Activated CD4-positive, alpha-beta T cell treated with anti-CD3 and anti-CD28 coated beads, Interleukin-2, amount 10 ng/mL, durations not matched to agents 24 days and 14 days (primary cell): ENCODE data around the gene GHITM. TPM values are rescaled to one million over a fixed set of nuclear protein-coding genes. Genes with fewer than 3 reads are reported as not detected.
A peak's percentile ranks its signal among the peaks of the same experiment; 100 is the strongest.

Experiments
- DNase-seq: peaks from one replicate; pipeline ENCODE4 v3.0.0; 2022
- H3K27ac Mint-ChIP-seq: one replicate; pipeline ENCODE4 v1.8.0; 2022; ENCODE audit warnings: mild to moderate bottlenecking, mixed read lengths
- H3K27me3 Mint-ChIP-seq: one replicate; pipeline ENCODE4 v1.8.0; 2022; ENCODE audit warnings: mixed read lengths
- H3K36me3 Mint-ChIP-seq: one replicate; pipeline ENCODE4 v1.8.0; 2022; ENCODE audit warnings: low read depth, mild to moderate bottlenecking, mixed read lengths
- H3K4me1 Mint-ChIP-seq: one replicate; pipeline ENCODE4 v1.8.0; 2021; ENCODE audit warnings: mixed read lengths
- H3K4me3 Mint-ChIP-seq: one replicate; pipeline ENCODE4 v1.8.0; 2022; ENCODE audit warnings: mild to moderate bottlenecking, moderate library complexity, mixed read lengths
- H3K9me3 Mint-ChIP-seq: one replicate; pipeline ENCODE4 v1.8.0; 2021; ENCODE audit warnings: mixed read lengths
- intact Hi-C: fragments of 100-400 bp; cut with micrococcal nuclease; formaldehyde crosslinking; loops from one replicate; pipeline ENCODE4 v1.15.1; 2023
- total RNA-seq: library from RNA; stranded (reverse); gene quantifications from 2 replicates; pipeline ENCODE4 v1.2.3, GENCODE V29; 2022

The GHITM gene
- total RNA-seq, 1 donor from 2014 or later: 145 TPM

GRCh38 chr10:84194424-84195043 lies 55.2 kb downstream of the GHITM start, which contains the start of gene CDHR1:
TSS of gene CDHR1 (plus strand) at chr10:84194537. CDS start at chr10:84194761, 224 bp downstream.
- peak; percentile 79 for DNase-seq
- H3K4me1 Mint-ChIP-seq: peaks cover 7% of the 10 kb centered on the region
- H3K36me3 Mint-ChIP-seq: no peaks in the 10 kb centered on the region
- H3K27me3 Mint-ChIP-seq: peaks cover 52% of the 10 kb centered on the region
- no peaks in the 10 kb centered on the region for H3K9me3 Mint-ChIP-seq
- peak within 1 kb of the TSS; percentile 44 for H3K4me3 Mint-ChIP-seq
- no peak within 1 kb of the TSS for H3K27ac Mint-ChIP-seq
- intact Hi-C loops: no loop called here

GRCh38 chr10:84195044-84195830 lies 55.9 kb downstream of the GHITM start:
- no peaks in the 10 kb centered on the region for H3K9me3 Mint-ChIP-seq
- H3K27me3 Mint-ChIP-seq: peaks cover 54% of the 10 kb centered on the region
- DNase-seq: no peak
- H3K36me3 Mint-ChIP-seq: no peaks in the 10 kb centered on the region
- peaks cover 7% of the 10 kb centered on the region for H3K4me1 Mint-ChIP-seq
- H3K27ac Mint-ChIP-seq: no peak overlapping the region
- intact Hi-C loops: no loop called here
- H3K4me3 Mint-ChIP-seq: peak overlapping the region; percentile 44

- no peak for DNase-seq
- Mint-ChIP-seq H3K36me3 (no peaks in the 10 kb centered on the region), H3K9me3 (no peaks in the 10 kb centered on the region), H3K27me3 (peaks cover 56% of the 10 kb centered on the region), H3K4me3 (no peak overlapping the region), H3K27ac (no peak overlapping the region), H3K4me1 (peaks cover 5% of the 10 kb centered on the region)
- intact Hi-C loops: no loop called here
These were observed 56.8 kb downstream of the GHITM start for GRCh38 chr10:84196083-84196482.

- DNase-seq: no peak
- H3K27me3 Mint-ChIP-seq: peaks cover 52% of the 10 kb centered on the region
- no peak overlapping the region for H3K27ac Mint-ChIP-seq
- H3K4me3 Mint-ChIP-seq: no peak overlapping the region
- intact Hi-C loops: no loop called here
- no peaks in the 10 kb centered on the region for H3K4me1 Mint-ChIP-seq
- H3K36me3 Mint-ChIP-seq: no peaks in the 10 kb centered on the region
- H3K9me3 Mint-ChIP-seq: no peaks in the 10 kb centered on the region
These were observed 57.6 kb downstream of the GHITM start for GRCh38 chr10:84196941-84197340.

- H3K36me3 Mint-ChIP-seq: no peaks in the 10 kb centered on the region
- intact Hi-C loops: no loop called here
- no peak for DNase-seq
- H3K4me1 Mint-ChIP-seq: no peaks in the 10 kb centered on the region
- no peak overlapping the region for H3K27ac Mint-ChIP-seq
- no peak overlapping the region for H3K4me3 Mint-ChIP-seq
- H3K27me3 Mint-ChIP-seq: peaks cover 49% of the 10 kb centered on the region
- H3K9me3 Mint-ChIP-seq: no peaks in the 10 kb centered on the region
These were observed 58.3 kb downstream of the GHITM start for GRCh38 chr10:84197643-84198042.

GRCh38 chr10:84198206-84198915 lies 59.1 kb downstream of the GHITM start:
- Mint-ChIP-seq H3K36me3 (no peaks in the 10 kb centered on the region), H3K4me1 (no peaks in the 10 kb centered on the region), H3K27ac (no peak overlapping the region), H3K9me3 (no peaks in the 10 kb centered on the region), H3K4me3 (no peak overlapping the region), H3K27me3 (peaks cover 45% of the 10 kb centered on the region)
- intact Hi-C loops: no loop called here
- no peak for DNase-seq

GRCh38 chr10:84200537-84201243 lies 61.4 kb downstream of the GHITM start:
- Mint-ChIP-seq H3K27ac (no peak overlapping the region), H3K4me3 (no peak overlapping the region), H3K27me3 (peaks cover 28% of the 10 kb centered on the region), H3K36me3 (no peaks in the 10 kb centered on the region), H3K9me3 (no peaks in the 10 kb centered on the region), H3K4me1 (no peaks in the 10 kb centered on the region)
- no peak for DNase-seq
- intact Hi-C loops: no loop called here

- no peak overlapping the region for H3K4me3 Mint-ChIP-seq
- H3K27me3 Mint-ChIP-seq: peaks cover 25% of the 10 kb centered on the region
- H3K36me3 Mint-ChIP-seq: no peaks in the 10 kb centered on the region
- no peak for DNase-seq
- no peaks in the 10 kb centered on the region for H3K9me3 Mint-ChIP-seq
- H3K27ac Mint-ChIP-seq: no peak overlapping the region
- H3K4me1 Mint-ChIP-seq: no peaks in the 10 kb centered on the region
- intact Hi-C loops: no loop called here
These were observed 61.9 kb downstream of the GHITM start for GRCh38 chr10:84201244-84201606.

- Mint-ChIP-seq H3K4me3 (no peak overlapping the region), H3K4me1 (no peaks in the 10 kb centered on the region), H3K27ac (no peak overlapping the region), H3K9me3 (no peaks in the 10 kb centered on the region), H3K27me3 (peaks cover 21% of the 10 kb centered on the region), H3K36me3 (no peaks in the 10 kb centered on the region)
- intact Hi-C loops: no loop called here
- no peak for DNase-seq
These were observed 62.4 kb downstream of the GHITM start for GRCh38 chr10:84201682-84202081.

GRCh38 chr10:84202349-84202748 lies 63.0 kb downstream of the GHITM start:
- H3K36me3 Mint-ChIP-seq: no peaks in the 10 kb centered on the region
- no peaks in the 10 kb centered on the region for H3K9me3 Mint-ChIP-seq
- H3K4me1 Mint-ChIP-seq: no peaks in the 10 kb centered on the region
- DNase-seq: no peak
- intact Hi-C loops: no loop called here
- no peak overlapping the region for H3K4me3 Mint-ChIP-seq
- H3K27me3 Mint-ChIP-seq: peaks cover 21% of the 10 kb centered on the region
- H3K27ac Mint-ChIP-seq: no peak overlapping the region

Other genes starting within 250 kb of the GHITM start
- gene GPR15LG, start 34.3 kb downstream of the GHITM start, total RNA-seq: not detected in 2 replicates
- 0.26 and 0.33 TPM in 2 replicates for gene CDHR1, start 55.0 kb downstream of the GHITM start, total RNA-seq
- not detected in 2 replicates for gene LRIT2, start 86.0 kb downstream of the GHITM start, total RNA-seq
- gene LRIT1, start 102.0 kb downstream of the GHITM start, total RNA-seq: not detected in 2 replicates
- not detected in 2 replicates for gene RGR, start 105.5 kb downstream of the GHITM start, total RNA-seq
- 42.9 and 45.6 TPM in 2 replicates for gene CCSER2, start 189.1 kb downstream of the GHITM start, total RNA-seq